ENCODE results near the gene RAD18. TPM values are rescaled to one million over a fixed set of nuclear protein-coding genes. Genes with fewer than 3 reads are reported as not detected.

RAD18 gene
- total and polyA plus RNA-seq, 4 donors = 1.2 to 9.0 (median 4.3) TPM

GRCh38 chr3:8932507-8932906 lies 30.8 kb downstream of the RAD18 start (continued):
- TF ChIP-seq TAF1 (conservative IDR thresholded peaks at IDR 0.05) (no peak), ATF3 (IDR thresholded peaks at IDR 0.05) (no peak), YY1 (IDR thresholded peaks at IDR 0.05) (no peak), ZBTB33 (IDR thresholded peaks at IDR 0.05) (no peak), GABPA (IDR thresholded peaks at IDR 0.05 in 1 of 2, conservative IDR thresholded peaks at IDR 0.05 in 1 of 2) (no peak), MAX (IDR thresholded peaks at IDR 0.05) (no peak), SP1 (IDR thresholded peaks at IDR 0.05) (no peak), JUND (IDR thresholded peaks at IDR 0.05) (no peak)

- no peak overlapping the region for H3K4me3 ChIP-seq (ENCODE audit: low read depth in 1 of 3, low read length in 3 of 3)
- TF ChIP-seq GABPA (IDR thresholded peaks at IDR 0.05 in 1 of 2, conservative IDR thresholded peaks at IDR 0.05 in 1 of 2) (no peak), EGR1 (IDR thresholded peaks at IDR 0.05; ENCODE audit: low read depth in 2 of 2) (no peak), ATF3 (IDR thresholded peaks at IDR 0.05) (no peak), NR2F2 (IDR thresholded peaks at IDR 0.05) (no peak), HNF4G (IDR thresholded peaks at IDR 0.05) (no peak), JUND (IDR thresholded peaks at IDR 0.05) (no peak), FOXA2 (IDR thresholded peaks at IDR 0.05) (no peak), RXRA (IDR thresholded peaks at IDR 0.05) (no peak), CTCF (IDR thresholded peaks at IDR 0.05; ENCODE audit: low read depth, low read length, missing input control) (no peak), MAX (IDR thresholded peaks at IDR 0.05) (no peak)
- H3K27me3 ChIP-seq (ENCODE audit: control insufficient read depth in 4 of 4, insufficient read depth in 4 of 4, low read length in 3 of 4) = no peaks in the 10 kb centered on the region
- no peaks in the 10 kb centered on the region for H3K9me3 ChIP-seq (ENCODE audit: control insufficient read depth in 4 of 4, low read length in 3 of 4)
- H3K36me3 ChIP-seq (ENCODE audit: control insufficient read depth in 4 of 4, insufficient read depth in 3 of 4, low read depth in 1 of 4, low read length in 3 of 4) = peaks cover 0 to 4% (median 0%) of the 10 kb centered on the region in 4 donors
- DNase-seq (ENCODE audit: low spot score) = no peak
- WGBS = 98% methylated on average over 3 of the region's 3 CpGs
- no peak overlapping the region for H3K9ac ChIP-seq (ENCODE audit: low read depth in 1 of 2, low read length in 2 of 2)
- no peaks in the 10 kb centered on the region for H3K4me1 ChIP-seq (ENCODE audit: control insufficient read depth in 4 of 4, insufficient read depth in 4 of 4, low read length in 3 of 4)
- H3K27ac ChIP-seq (ENCODE audit: low read depth in 1 of 2, low read length in 2 of 2) = no peak overlapping the region
Measured at GRCh38 chr3:8931342-8931741, 31.9 kb downstream of the RAD18 start.

- TF ChIP-seq FOXA1 (IDR thresholded peaks at IDR 0.05) (no peak), REST (IDR thresholded peaks at IDR 0.05) (no peak), JUND (IDR thresholded peaks at IDR 0.05) (no peak)
- WGBS = 74% methylated on average over 4 of the region's 4 CpGs
- H3K36me3 ChIP-seq (ENCODE audit: control insufficient read depth in 4 of 4, insufficient read depth in 3 of 4, low read depth in 1 of 4, low read length in 3 of 4) = peaks cover 0 to 4% (median 0%) of the 10 kb centered on the region in 4 donors
- DNase-seq (ENCODE audit: low spot score) = no peak
- no peaks in the 10 kb centered on the region for H3K9me3 ChIP-seq (ENCODE audit: control insufficient read depth in 4 of 4, low read length in 3 of 4)
- no peak overlapping the region for H3K27ac ChIP-seq (ENCODE audit: low read depth in 1 of 2, low read length in 2 of 2)
- no peak overlapping the region for H3K9ac ChIP-seq (ENCODE audit: low read depth in 1 of 2, low read length in 2 of 2)
- no peaks in the 10 kb centered on the region for H3K4me1 ChIP-seq (ENCODE audit: control insufficient read depth in 4 of 4, insufficient read depth in 4 of 4, low read length in 3 of 4)
- H3K27me3 ChIP-seq (ENCODE audit: control insufficient read depth in 4 of 4, insufficient read depth in 4 of 4, low read length in 3 of 4) = no peaks in the 10 kb centered on the region
- no peak overlapping the region for H3K4me3 ChIP-seq (ENCODE audit: low read depth in 1 of 3, low read length in 3 of 3)
Measured at GRCh38 chr3:8929860-8930259, 33.4 kb downstream of the RAD18 start.

Measured in liver (tissue), 9 donors.